Right ventricle myocardium superior (tissue), 1 donor: ENCODE data around the gene CACNA2D4. TPM values are rescaled to one million over a fixed set of nuclear protein-coding genes. Genes with fewer than 3 reads are reported as not detected.

Experiments used
- ATAC-seq: fragments of 200-7000 bp; cut with Tn5 transposase; one replicate; pipeline ENCODE4 v1.9.1; 2020; ENCODE audit warnings: mild to moderate bottlenecking; ENCODE audit not compliant: poor library complexity
- DNase-seq: peaks from one replicate; pipeline ENCODE4 v3.0.0-alpha.2; 2020
- intact Hi-C: fragments of 100-400 bp; cut with DNase I; formaldehyde crosslinking; loops from one replicate; pipeline ENCODE4 v1.11.2; 2022
- total RNA-seq: library from RNA; stranded (reverse); fragmentation: NEBNext Ultra II Directional; extraction: Animal tissue kit (Norgen Biotek cat#: 25700); gene quantifications from one replicate; pipeline ENCODE4 v1.2.1, GENCODE V29; 2021
- donor health status: DM: no; HTN: yes; CAD: no; lungs with severe emphysema.

The CACNA2D4 gene
- total RNA-seq, 1 donor from 2014 or later = 1.0 TPM

GRCh38 chr12:1760566-1761382 is 157.7 kb downstream of the CACNA2D4 start:
- no peak for DNase-seq
- ATAC-seq = no peak
- intact Hi-C loops = no loop called here

DNA sequence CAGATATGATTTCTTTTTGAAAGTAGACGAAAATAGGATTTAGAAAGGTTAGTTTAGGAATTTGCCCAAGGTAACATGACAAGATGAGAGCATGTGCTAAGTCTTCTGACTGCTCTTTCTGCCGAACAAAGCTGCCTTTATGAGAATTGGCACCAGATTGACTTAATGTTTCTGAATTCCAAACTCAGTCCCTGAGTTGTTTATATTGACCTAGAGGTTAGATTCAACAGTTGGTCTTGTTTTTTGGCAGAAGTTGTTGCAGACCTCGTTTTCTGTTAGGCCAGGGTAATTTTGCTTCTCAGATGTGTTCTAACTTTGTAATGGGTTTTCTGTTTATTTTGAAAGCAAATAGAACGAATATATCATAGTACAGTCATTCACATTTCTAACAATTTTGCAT is 159.6 kb downstream of the CACNA2D4 start:
- ATAC-seq = no peak

DNA sequence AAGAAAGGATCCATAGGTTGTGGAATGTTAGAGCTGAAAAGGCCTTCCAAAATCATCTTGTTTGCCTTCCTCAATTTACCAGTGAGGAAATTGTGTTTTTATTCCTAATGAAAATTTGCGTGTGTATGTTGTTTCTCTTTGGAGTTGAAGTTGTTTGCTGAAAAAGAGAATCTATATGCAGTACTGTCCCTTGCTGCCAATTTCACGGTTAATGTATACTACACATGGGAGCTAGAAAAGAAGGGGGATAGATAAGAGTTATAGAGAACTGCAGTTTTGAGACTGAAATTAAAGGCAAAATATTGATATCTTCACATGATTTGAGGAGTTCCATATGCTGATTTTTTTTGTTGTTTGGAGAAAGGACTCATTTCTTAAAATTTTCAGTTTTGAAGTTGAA is 160.1 kb downstream of the CACNA2D4 start:
- intact Hi-C loops = no loop called here
- no peak for DNase-seq
- no peak for ATAC-seq

More for the DNA sequence above, 159.6 kb downstream of the CACNA2D4 start:
- intact Hi-C loops = no loop called here
- no peak for DNase-seq

GRCh38 chr12:1750300-1750699 is 168.2 kb downstream of the CACNA2D4 start:
- no peak for DNase-seq
- ATAC-seq = no peak
- intact Hi-C loops = no loop called here

- no peak for DNase-seq
- intact Hi-C loops = no loop called here
- no peak for ATAC-seq
These were observed 169.4 kb downstream of the CACNA2D4 start for GRCh38 chr12:1749019-1749418.

- no peak for DNase-seq
- intact Hi-C loops = no loop called here
- ATAC-seq = no peak
These were observed 170.8 kb downstream of the CACNA2D4 start for GRCh38 chr12:1747609-1748008.

- DNase-seq (no peak), ATAC-seq (no peak)
- intact Hi-C loops = no loop called here
These were observed 173.5 kb downstream of the CACNA2D4 start for GRCh38 chr12:1744932-1745331.

Other genes starting within 250 kb of the CACNA2D4 start
- 30.8 TPM for gene ADIPOR2, start 227.6 kb downstream of the CACNA2D4 start, total RNA-seq
- gene LRTM2, start 98.1 kb downstream of the CACNA2D4 start, total RNA-seq = not detected
- gene DCP1B, start 85.8 kb upstream of the CACNA2D4 start, total RNA-seq = 1.6 TPM
- gene CACNA1C, start 134.3 kb upstream of the CACNA2D4 start, total RNA-seq = 151 TPM